Measurements from ENCODE around the gene ROBO1. TPM values are rescaled to one million over a fixed set of nuclear protein-coding genes. Genes with fewer than 3 reads are reported as not detected.

The ROBO1 gene
- total RNA-seq, 6 experiments from 2014 or later = 1.1 to 7.2 (median 4.3) TPM

- Histone ChIP-seq H3K36me3 (no peaks in the 10 kb centered on the region), H3K9me3 (no peaks in the 10 kb centered on the region), H3K4me1 (no peaks in the 10 kb centered on the region), H3K27me3 (no peaks in the 10 kb centered on the region), H3K4me3 (no peak overlapping the region), H3K27ac (no peak overlapping the region)
- no peak for ATAC-seq
- no peak for DNase-seq
- 57% methylated on average over 2 of the region's 2 CpGs for WGBS (ENCODE audit: insufficient coverage, low coverage, low lambda C conversion rate, missing lambda C conversion rate)
- intact Hi-C loops (cut with DNase I) = no loop called here
- TF ChIP-seq CTCF (IDR thresholded peaks at IDR 0.05) = no peak
- TF ChIP-seq POLR2A (IDR thresholded peaks at IDR 0.05) = no peak
These were observed 1154.3 kb downstream of the ROBO1 start for GRCh38 chr3:78613421-78613879.

- TF ChIP-seq POLR2A (IDR thresholded peaks at IDR 0.05) = no peak
- TF ChIP-seq CTCF (IDR thresholded peaks at IDR 0.05) = no peak
These were observed 1156.5 kb downstream of the ROBO1 start for GRCh38 chr3:78611278-78611677.

GRCh38 chr3:78610462-78611125 is 1157.2 kb downstream of the ROBO1 start:
- no peaks in the 10 kb centered on the region for H3K9me3 ChIP-seq
- DNase-seq (no peak), ATAC-seq (no peak)
- H3K36me3 ChIP-seq = no peaks in the 10 kb centered on the region
- intact Hi-C loops (cut with DNase I) = no loop called here
- H3K27me3 ChIP-seq = no peaks in the 10 kb centered on the region
- no peak overlapping the region for H3K4me3 ChIP-seq
- 19% methylated on average over 2 of the region's 3 CpGs for WGBS (ENCODE audit: insufficient coverage, low coverage, low lambda C conversion rate, missing lambda C conversion rate)
- no peak for TF ChIP-seq CTCF (IDR thresholded peaks at IDR 0.05)
- no peak for TF ChIP-seq POLR2A (IDR thresholded peaks at IDR 0.05)
- H3K27ac ChIP-seq = no peak overlapping the region
- H3K4me1 ChIP-seq = no peaks in the 10 kb centered on the region

More at GRCh38 chr3:78611278-78611677, 1156.5 kb downstream of the ROBO1 start:
- 93% methylated on average over 6 of the region's 6 CpGs for WGBS (ENCODE audit: insufficient coverage, low coverage, low lambda C conversion rate, missing lambda C conversion rate)
- Histone ChIP-seq H3K36me3 (no peaks in the 10 kb centered on the region), H3K27ac (no peak overlapping the region), H3K9me3 (no peaks in the 10 kb centered on the region), H3K27me3 (no peaks in the 10 kb centered on the region), H3K4me3 (no peak overlapping the region), H3K4me1 (no peaks in the 10 kb centered on the region)
- DNase-seq (no peak), ATAC-seq (no peak)
- intact Hi-C loops (cut with DNase I) = no loop called here

GRCh38 chr3:78606756-78607155 is 1161.0 kb downstream of the ROBO1 start:
- Histone ChIP-seq H3K4me3 (no peak overlapping the region), H3K27me3 (no peaks in the 10 kb centered on the region), H3K4me1 (no peaks in the 10 kb centered on the region), H3K9me3 (no peaks in the 10 kb centered on the region), H3K36me3 (no peaks in the 10 kb centered on the region), H3K27ac (no peak overlapping the region)
- intact Hi-C loops (cut with DNase I) = no loop called here
- WGBS (ENCODE audit: insufficient coverage, low coverage, low lambda C conversion rate, missing lambda C conversion rate) = 79% methylated on average over 7 of the region's 7 CpGs
- no peak for TF ChIP-seq CTCF (IDR thresholded peaks at IDR 0.05)
- no peak for TF ChIP-seq POLR2A (IDR thresholded peaks at IDR 0.05)
- DNase-seq (no peak), ATAC-seq (no peak)

Measured in right lobe of liver (tissue), 6 donors.